Transverse colon (tissue), 4 donors: ENCODE data around the gene RSRC1.

Experiments
- CTCF ChIP-seq, 5 experiments: fragments of 200-600 bp in 3 of 5; fragments of 450-650 bp in 2 of 5; sonication (generic) in 3 of 5; IDR thresholded peaks; 1 replicate in 2 of 5; 2 replicates in 3 of 5; pipeline ENCODE4 v1.5.1; 2016 to 2017; ENCODE audit warnings: antibody characterized with exemption in 5 of 5, inconsistent platforms in 3 of 5, mild to moderate bottlenecking in 2 of 5, moderate library complexity in 1 of 5
- POLR2A ChIP-seq: fragments of 450-650 bp; IDR thresholded peaks from one replicate; pipeline ENCODE4 v1.6.1; 2016; ENCODE audit warnings: antibody characterized with exemption, mild to moderate bottlenecking, moderate library complexity
- POLR2AphosphoS5 ChIP-seq, 3 donors: sonication (generic); formaldehyde crosslinking; IDR thresholded peaks; one replicate each; pipeline ENCODE4 v1.6.1; 2016; ENCODE audit warnings: antibody characterized with exemption in 3 of 3

- TF ChIP-seq CTCF (IDR thresholded peaks at IDR 0.05) (no peak), POLR2AphosphoS5 (IDR thresholded peaks at IDR 0.05) (no peak), POLR2A (no peak)
Measured at GRCh38 chr3:158395421-158395820, 285.5 kb downstream of the RSRC1 start.
